GDM1 (cell line): Measurements from ENCODE around the gene RBL2.
"Not testable (repeated sequence)": the region's sequence is repeated elsewhere in the genome, so short reads cannot be mapped to it uniquely, and the experiment has no call there.

Experiments
- DNase-seq: peaks from one replicate; lab custom pipeline; 2025; lab: John Stamatoyannopoulos, UW

RBL2 gene

GRCh38 chr16:53434377-53435065 lies at the start of gene RBL2:
TSS of gene RBL2 (plus strand) at chr16:53434471. CDS start at chr16:53434557, 86 bp downstream.
- peak; percentile 47 for DNase-seq

GRCh38 chr16:53384610-53385009 lies 49.7 kb upstream of the RBL2 start:
- DNase-seq = not testable (repeated sequence)

- no peak for DNase-seq
Measured at GRCh38 chr16:53404959-53405358, 29.3 kb upstream of the RBL2 start.

- DNase-seq = no peak
Measured at GRCh38 chr16:53412549-53412948, 21.7 kb upstream of the RBL2 start.

- DNase-seq = no peak
Measured at GRCh38 chr16:53413864-53414263, 20.4 kb upstream of the RBL2 start.

GRCh38 chr16:53414381-53414780 lies 19.9 kb upstream of the RBL2 start:
- DNase-seq = no peak

- no peak for DNase-seq
Measured at GRCh38 chr16:53415504-53415903, 18.8 kb upstream of the RBL2 start.

- no peak for DNase-seq
Measured at GRCh38 chr16:53417011-53417410, 17.3 kb upstream of the RBL2 start.

GRCh38 chr16:53417976-53418375 lies 16.3 kb upstream of the RBL2 start:
- DNase-seq = no peak

- not testable (repeated sequence) for DNase-seq
Measured at GRCh38 chr16:53419383-53419709, 14.9 kb upstream of the RBL2 start.

GRCh38 chr16:53421248-53421647 lies 13.0 kb upstream of the RBL2 start:
- DNase-seq = no peak

GRCh38 chr16:53423968-53424367 lies 10.3 kb upstream of the RBL2 start:
- not testable (repeated sequence) for DNase-seq

- DNase-seq = no peak
Measured at GRCh38 chr16:53428681-53429080, 5.6 kb upstream of the RBL2 start.

- no peak for DNase-seq
Measured at GRCh38 chr16:53429221-53429943, 4.9 kb upstream of the RBL2 start.

GRCh38 chr16:53430363-53430762 lies 3.9 kb upstream of the RBL2 start:
- DNase-seq = no peak

GRCh38 chr16:53433509-53433908 lies 762 bp upstream of the RBL2 start:
- DNase-seq = no peak

GRCh38 chr16:53433930-53434376 lies 318 bp upstream of the RBL2 start:
- DNase-seq = no peak

GRCh38 chr16:53435066-53435688 lies 906 bp downstream of the RBL2 start:
- peak; percentile 34 for DNase-seq

- no peak for DNase-seq
Measured at GRCh38 chr16:53440125-53440524, 5.9 kb downstream of the RBL2 start.

GRCh38 chr16:53445534-53445933 lies 11.3 kb downstream of the RBL2 start:
- no peak for DNase-seq

GRCh38 chr16:53446090-53446489 lies 11.8 kb downstream of the RBL2 start:
- no peak for DNase-seq

- peak; percentile 6 for DNase-seq
Measured at GRCh38 chr16:53449816-53450517, 15.7 kb downstream of the RBL2 start.

GRCh38 chr16:53453928-53454327 lies 19.7 kb downstream of the RBL2 start:
- DNase-seq = no peak
